Astrocyte of the spinal cord (primary cell): ENCODE results near the gene METTL1.

Experiments
- DNase-seq: peaks from one replicate; pipeline ENCODE4 v3.0.0; 2011; ENCODE audit warnings: low read depth, low spot score
- H3K4me3 ChIP-seq: 2 replicates; pipeline ENCODE4 v1.5.1; 2011; ENCODE audit warnings: low read depth, mild to moderate bottlenecking, low read length, moderate library complexity
- in situ Hi-C: cut with HindIII; loops from 2 replicates; pipeline ENCODE4 v1.10.0; 2017; ENCODE audit warnings: low sequenced_read_pairs
- TF ChIP-seq, protein P1 (sequence below): IDR thresholded peaks from 2 replicates; pipeline ENCODE4 v1.5.1; 2012; ENCODE audit warnings: low read depth, mild to moderate bottlenecking, low read length, inconsistent platforms

The METTL1 gene

DNA sequence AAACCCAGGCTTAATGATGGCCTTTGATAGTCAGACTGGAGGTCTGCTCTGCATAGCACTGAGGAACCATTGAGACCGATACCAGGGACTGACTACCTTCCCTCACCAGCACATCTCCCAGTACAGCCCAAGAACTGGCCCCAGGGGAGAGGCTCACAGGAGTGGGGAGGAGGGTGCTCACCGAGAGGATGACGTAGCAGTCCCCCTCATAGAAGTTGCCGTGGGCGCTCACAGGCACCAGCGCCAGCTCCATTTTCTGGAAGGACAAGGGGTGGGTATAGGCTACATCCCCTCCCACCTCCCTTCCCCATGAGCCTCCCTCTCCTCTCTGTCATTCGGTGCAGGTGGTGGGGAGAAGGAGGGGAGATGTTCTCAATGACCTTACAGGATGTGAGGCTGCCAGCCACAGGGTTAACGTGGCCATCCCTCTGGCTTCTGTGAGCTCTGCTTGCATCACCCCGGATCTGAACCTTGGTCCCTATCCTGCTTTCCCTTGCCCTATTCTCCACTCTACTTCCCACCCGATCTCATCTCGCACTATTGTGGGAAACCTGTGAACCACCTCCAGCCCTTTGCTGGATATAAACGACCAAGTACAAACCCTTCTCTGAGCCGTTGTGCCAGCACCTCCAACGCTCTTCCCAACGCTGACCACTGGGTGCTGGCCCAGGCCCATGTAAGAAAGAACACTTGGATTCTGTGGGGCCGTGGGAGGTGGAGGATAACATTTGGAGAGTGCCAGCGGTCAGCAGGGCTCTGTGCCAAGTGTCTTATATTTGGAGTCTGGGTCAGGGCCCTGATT, 42.3 kb upstream of the METTL1 start:
- no peak overlapping the region for H3K4me3 ChIP-seq
- TF ChIP-seq, protein P1, sequence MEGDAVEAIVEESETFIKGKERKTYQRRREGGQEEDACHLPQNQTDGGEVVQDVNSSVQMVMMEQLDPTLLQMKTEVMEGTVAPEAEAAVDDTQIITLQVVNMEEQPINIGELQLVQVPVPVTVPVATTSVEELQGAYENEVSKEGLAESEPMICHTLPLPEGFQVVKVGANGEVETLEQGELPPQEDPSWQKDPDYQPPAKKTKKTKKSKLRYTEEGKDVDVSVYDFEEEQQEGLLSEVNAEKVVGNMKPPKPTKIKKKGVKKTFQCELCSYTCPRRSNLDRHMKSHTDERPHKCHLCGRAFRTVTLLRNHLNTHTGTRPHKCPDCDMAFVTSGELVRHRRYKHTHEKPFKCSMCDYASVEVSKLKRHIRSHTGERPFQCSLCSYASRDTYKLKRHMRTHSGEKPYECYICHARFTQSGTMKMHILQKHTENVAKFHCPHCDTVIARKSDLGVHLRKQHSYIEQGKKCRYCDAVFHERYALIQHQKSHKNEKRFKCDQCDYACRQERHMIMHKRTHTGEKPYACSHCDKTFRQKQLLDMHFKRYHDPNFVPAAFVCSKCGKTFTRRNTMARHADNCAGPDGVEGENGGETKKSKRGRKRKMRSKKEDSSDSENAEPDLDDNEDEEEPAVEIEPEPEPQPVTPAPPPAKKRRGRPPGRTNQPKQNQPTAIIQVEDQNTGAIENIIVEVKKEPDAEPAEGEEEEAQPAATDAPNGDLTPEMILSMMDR = no peak
- in situ Hi-C loops = no loop called here
- DNase-seq = peak; percentile 23

DNA sequence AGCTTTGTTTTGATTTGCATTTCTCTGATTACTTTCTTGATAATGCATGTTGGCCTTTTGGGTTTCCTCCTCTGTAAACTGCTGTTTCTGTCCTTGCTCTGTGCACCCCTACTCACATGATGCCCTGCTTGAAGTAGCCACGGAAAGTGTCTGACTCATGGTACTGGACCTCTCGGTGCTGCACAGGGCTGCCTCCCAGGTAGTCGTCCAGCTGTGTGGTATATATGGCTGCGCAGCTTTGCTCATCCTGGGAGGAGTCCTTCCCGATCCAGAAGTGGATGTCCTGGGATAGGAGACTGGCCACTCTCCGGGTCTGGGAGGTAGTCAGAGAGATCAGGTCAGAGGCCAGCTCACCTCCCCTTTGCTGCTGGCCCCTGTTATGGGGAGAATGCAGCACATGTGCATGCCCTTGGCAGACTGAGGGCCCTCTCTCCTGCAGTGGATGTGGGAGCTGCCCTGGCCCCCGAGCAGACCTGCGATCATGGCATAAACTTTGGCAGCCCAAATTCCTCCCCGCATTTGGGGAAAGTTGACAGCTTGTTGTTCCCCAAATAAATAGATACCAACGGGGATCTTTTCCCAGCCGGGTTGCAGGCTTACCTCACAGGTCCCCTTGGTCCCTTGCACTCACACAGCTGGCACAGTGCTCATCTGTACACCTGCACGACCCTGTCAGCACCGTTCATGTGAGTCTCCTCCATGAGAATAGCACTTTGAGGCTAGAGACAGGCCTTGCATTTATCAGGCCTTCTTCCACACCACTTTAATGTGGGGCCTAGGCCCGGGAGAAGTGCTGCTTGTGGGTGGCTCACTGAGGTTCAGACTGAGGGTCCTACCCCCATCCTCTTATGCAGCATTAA, 41.4 kb upstream of the METTL1 start:
- H3K4me3 ChIP-seq = no peak overlapping the region
- in situ Hi-C loops = no loop called here
- TF ChIP-seq, protein P1 = no peak
- peak; percentile 28 for DNase-seq

DNA sequence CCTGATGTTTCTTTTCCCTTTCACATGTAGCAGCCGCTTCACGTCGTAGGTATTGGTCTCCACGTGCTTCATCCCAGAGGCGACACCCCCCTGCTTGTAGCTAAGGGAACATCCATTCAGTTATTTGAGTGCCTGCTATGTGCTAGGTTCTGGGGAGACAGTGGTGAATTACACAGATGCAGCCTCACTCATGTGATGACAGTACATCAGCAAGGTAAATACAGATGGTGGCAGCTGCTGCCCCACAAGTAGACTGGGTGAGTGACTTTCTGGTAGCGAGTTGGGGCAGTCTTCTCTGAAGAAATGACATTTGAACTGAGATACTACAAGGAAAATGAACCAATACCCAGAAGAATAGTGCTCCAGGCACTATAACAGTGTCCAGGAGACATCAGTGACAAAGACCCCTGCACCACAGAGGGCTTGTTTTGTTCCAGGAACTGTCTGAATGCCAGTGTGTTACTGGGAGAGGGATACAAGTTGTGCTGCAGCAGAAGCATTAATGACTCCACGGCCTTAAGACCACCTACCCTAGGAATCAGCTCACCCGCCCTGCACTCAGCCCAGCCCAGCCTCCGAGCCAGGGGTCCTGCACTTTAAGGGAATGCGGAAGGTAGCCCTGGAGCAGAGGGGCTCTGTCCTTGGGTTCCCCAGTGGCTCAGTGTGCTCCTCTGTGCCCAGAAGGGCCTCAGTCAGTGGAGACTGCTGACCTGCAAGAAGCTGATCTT, 39.3 kb upstream of the METTL1 start:
- H3K4me3 ChIP-seq = no peak overlapping the region
- in situ Hi-C loops = no loop called here
- TF ChIP-seq, protein P1 = no peak
- no peak for DNase-seq

DNA sequence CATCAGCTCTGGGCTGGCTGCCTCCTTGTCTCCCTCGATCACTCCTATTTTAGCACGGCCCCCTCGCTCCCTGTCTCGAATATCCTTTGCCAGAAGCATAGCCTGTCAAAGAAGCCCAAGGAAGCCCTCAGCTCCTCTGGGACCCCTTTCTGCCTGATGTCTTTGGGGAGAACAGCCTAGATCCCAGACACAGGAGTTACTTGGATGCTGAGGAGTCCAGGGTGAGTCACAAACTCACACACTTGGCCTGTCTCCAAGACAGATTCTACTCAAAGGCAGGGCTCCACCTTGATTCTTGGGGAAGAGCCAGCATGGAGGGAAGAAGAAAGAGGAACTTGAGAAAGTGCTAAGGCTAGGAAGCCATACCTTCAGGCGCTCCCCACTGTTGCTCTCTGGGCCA, 38.5 kb upstream of the METTL1 start:
- DNase-seq = peak; percentile 64

DNA sequence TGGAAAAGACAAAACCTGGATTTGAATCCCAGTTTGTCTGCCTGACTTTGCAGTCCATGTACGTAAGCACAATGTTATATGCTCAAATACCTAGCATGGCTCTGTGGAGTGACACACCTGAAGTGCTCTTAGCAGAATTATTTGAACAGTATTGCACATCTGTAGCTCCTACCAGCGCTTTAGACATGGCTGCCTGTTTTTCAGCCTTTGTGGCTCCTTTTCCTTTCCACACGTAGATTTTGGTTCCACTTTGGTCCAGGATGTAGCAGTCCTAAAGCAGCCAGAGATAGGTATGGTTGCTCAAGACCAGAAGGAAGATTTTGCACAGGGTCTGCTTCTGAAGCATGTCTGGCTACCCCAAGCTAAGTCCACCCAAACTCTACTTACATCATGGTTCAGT, 37.5 kb upstream of the METTL1 start:
- in situ Hi-C loops = no loop called here
- no peak for DNase-seq
- H3K4me3 ChIP-seq = no peak overlapping the region
- TF ChIP-seq, protein P1 = no peak

More for the DNA sequence above, 38.5 kb upstream of the METTL1 start:
- H3K4me3 ChIP-seq = no peak overlapping the region
- TF ChIP-seq, protein P1 = no peak
- in situ Hi-C loops = no loop called here

DNA sequence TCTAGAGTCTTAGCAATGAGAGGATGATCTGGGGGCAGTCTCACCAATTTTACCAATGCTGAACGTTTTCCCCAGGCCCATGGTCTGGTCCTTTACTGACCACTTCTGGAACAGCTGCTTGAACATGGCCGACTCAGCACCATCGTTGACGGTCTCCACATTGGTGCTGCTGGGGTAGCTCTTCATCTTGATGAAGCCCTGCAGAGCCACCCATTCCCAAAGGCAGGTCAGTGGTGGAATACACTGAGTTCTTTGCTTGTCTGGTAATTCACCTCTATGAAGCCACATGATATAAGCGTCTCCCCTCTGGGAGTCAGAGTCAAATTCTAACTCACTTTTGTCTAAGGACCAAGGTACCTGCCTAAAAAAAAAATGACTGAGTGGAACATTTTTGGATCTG, 36.4 kb upstream of the METTL1 start:
- H3K4me3 ChIP-seq = no peak overlapping the region
- no peak for DNase-seq
- in situ Hi-C loops = no loop called here
- TF ChIP-seq, protein P1 = no peak
